Measurements from ENCODE around the gene NR2F1-AS1. TPM values are rescaled to one million over a fixed set of nuclear protein-coding genes. Genes with fewer than 3 reads are reported as not detected.

Gene NR2F1-AS1
- total RNA-seq, 1 experiment from 2014 or later = not detected

- TF ChIP-seq CTCF (IDR thresholded peaks at IDR 0.05; ENCODE audit: insufficient read depth in 1 of 2, low read depth in 1 of 2, low read length in 1 of 2, severe bottlenecking in 1 of 2, unreplicated experiment in 1 of 2) = no peak
- Mint-ChIP-seq H3K9me3 (ENCODE audit: unreplicated experiment) (no peaks in the 10 kb centered on the region), H3K4me3 (ENCODE audit: unreplicated experiment) (no peak overlapping the region), H3K27me3 (ENCODE audit: insufficient read depth, unreplicated experiment) (peaks cover 5% of the 10 kb centered on the region), H3K27ac (ENCODE audit: unreplicated experiment) (no peak overlapping the region), H3K36me3 (ENCODE audit: insufficient read depth, unreplicated experiment) (no peaks in the 10 kb centered on the region), H3K4me1 (ENCODE audit: low read depth, unreplicated experiment) (peaks cover 14% of the 10 kb centered on the region)
- Histone ChIP-seq H3K4me3 (ENCODE audit: low read depth, low read length) (no peak overlapping the region), H3K36me3 (ENCODE audit: control insufficient read depth, insufficient read depth, low read length) (no peaks in the 10 kb centered on the region), H3K4me1 (peaks cover 14% of the 10 kb centered on the region), H3K27me3 (replicated peaks; ENCODE audit: control insufficient read depth, insufficient read depth, low read length) (0 out of 2 replicates have a peak, but pooled peaks cover 1% of the 10 kb centered on the region), H3K9me3 (no peaks in the 10 kb centered on the region)
- DNase-seq = no peak
- intact Hi-C loops (cut with micrococcal nuclease; ENCODE audit: unreplicated experiment) = no loop called here
- no TSS peak for BruUV-seq (replicated peaks)
- ChIA-PET POLR2A (no interaction called here), CTCF (no interaction called here)
Measured at GRCh38 chr5:93575461-93576414, 5.3 kb downstream of the NR2F1-AS1 start.

GRCh38 chr5:93574491-93575305 lies 6.3 kb downstream of the NR2F1-AS1 start:
- no peak for DNase-seq
- no peaks in the 10 kb centered on the region for H3K9me3 ChIP-seq
- no peak for TF ChIP-seq CTCF (IDR thresholded peaks at IDR 0.05; ENCODE audit: insufficient read depth in 1 of 2, low read depth in 1 of 2, low read length in 1 of 2, severe bottlenecking in 1 of 2, unreplicated experiment in 1 of 2)
- intact Hi-C loops (cut with micrococcal nuclease; ENCODE audit: unreplicated experiment) = no loop called here
- ChIA-PET POLR2A (no interaction called here), CTCF (no interaction called here)
- peaks cover 14% of the 10 kb centered on the region for H3K4me1 ChIP-seq
- H3K4me3 ChIP-seq (ENCODE audit: low read depth, low read length) = no peak overlapping the region
- H3K27ac Mint-ChIP-seq (ENCODE audit: unreplicated experiment) = no peak overlapping the region
- H3K9me3 Mint-ChIP-seq (ENCODE audit: unreplicated experiment) = no peaks in the 10 kb centered on the region
- H3K27me3 Mint-ChIP-seq (ENCODE audit: insufficient read depth, unreplicated experiment) = no peaks in the 10 kb centered on the region
- no peaks in the 10 kb centered on the region for H3K36me3 ChIP-seq (ENCODE audit: control insufficient read depth, insufficient read depth, low read length)
- peaks cover 8% of the 10 kb centered on the region for H3K4me1 Mint-ChIP-seq (ENCODE audit: low read depth, unreplicated experiment)
- no TSS peak for BruUV-seq (replicated peaks)
- no peaks in the 10 kb centered on the region for H3K27me3 ChIP-seq (replicated peaks; ENCODE audit: control insufficient read depth, insufficient read depth, low read length)
- no peak overlapping the region for H3K4me3 Mint-ChIP-seq (ENCODE audit: unreplicated experiment)
- H3K36me3 Mint-ChIP-seq (ENCODE audit: insufficient read depth, unreplicated experiment) = no peaks in the 10 kb centered on the region

Measured in Caco-2 (cell line).